Right lobe of liver (tissue), 6 donors: ENCODE measurements around the gene DEDD. TPM values are rescaled to one million over a fixed set of nuclear protein-coding genes. Genes with fewer than 3 reads are reported as not detected.

Experiments
- ATAC-seq, 4 donors: fragments of 200-7000 bp; cut with Tn5 transposase; one replicate each; pipeline ENCODE4 v1.9.1; 2020; ENCODE audit warnings: mild to moderate bottlenecking in 4 of 4, moderate library complexity in 4 of 4
- DNase-seq, 3 donors: peaks; one replicate each; pipeline ENCODE4 v3.0.0-alpha.2; 2020
- H3K27ac ChIP-seq, 3 donors: fragments of 200-600 bp; one replicate each; pipeline ENCODE4 v1.8.0; 2022
- H3K27me3 ChIP-seq, 2 donors: fragments of 200-600 bp; one replicate each; pipeline ENCODE4 v1.8.0; 2022
- H3K36me3 ChIP-seq, 4 donors: fragments of 200-600 bp; sonication (generic) in 1 of 4; one replicate each; pipeline versions ENCODE4 v1.5.1 to v1.8.0; 2017 to 2022; ENCODE audit warnings: control low read depth in 1 of 4
- H3K4me1 ChIP-seq, 4 donors: fragments of 200-600 bp; sonication (generic) in 1 of 4; one replicate each; pipeline versions ENCODE4 v1.5.1 to v1.8.0; 2017 to 2022; ENCODE audit warnings: control low read depth in 1 of 4
- H3K4me3 ChIP-seq, 3 donors: fragments of 200-600 bp; one replicate each; pipeline ENCODE4 v1.8.0; 2022
- H3K9me3 ChIP-seq, 4 donors: fragments of 200-600 bp; sonication (generic) in 1 of 4; one replicate each; pipeline versions ENCODE4 v1.5.1 to v1.8.0; 2017 to 2022; ENCODE audit warnings: control low read depth in 1 of 4
- POLR2A ChIP-seq: fragments of 450-650 bp; IDR thresholded peaks from one replicate; pipeline ENCODE4 v1.6.1; 2017; ENCODE audit warnings: antibody characterized with exemption, mild to moderate bottlenecking
- whole genome bisulfite sequencing: methylation state at CpG from one replicate; pipeline ENCODE4 v1.1.6; 2018; ENCODE audit warnings: low coverage, low lambda C conversion rate; ENCODE audit not compliant: insufficient coverage; ENCODE audit errors: missing lambda C conversion rate; 5-methylcytosine and 5-hydroxymethylcytosine counted together
- intact Hi-C, 2 donors: fragments of 100-400 bp; cut with DNase I; formaldehyde crosslinking; loops; one replicate each; pipeline versions ENCODE4 v1.11.2 to v1.14.1; 2022
- total RNA-seq, 6 experiments: library from RNA; depleted of rRNA in 2 of 6; stranded (reverse); fragments of >200 nt in 2 of 6; fragmentation: NEBNext Ultra II Directional in 3 of 6; extraction: Animal tissue kit (Norgen Biotek cat#: 25700) in 3 of 6; gene quantifications; one replicate each; pipeline versions ENCODE4 v1.1.0 to v1.2.4, GENCODE V29; 2016 to 2023
- TF ChIP-seq, protein P1 (sequence below), 4 donors: fragments of 200-600 bp in 3 of 4; fragments of 450-650 bp in 1 of 4; IDR thresholded peaks; one replicate each; pipeline versions ENCODE4 v1.5.1 to v1.8.0; 2016 to 2022; ENCODE audit warnings: antibody characterized with exemption in 4 of 4, mild to moderate bottlenecking in 2 of 4
- donor health status: DM: no; HTN: yes; CAD: no.
- donor health status: DM: no; HTN: no; CAD: no.
- donor health status: DM: no; HTN: no; CAD: no.
- donor health status: DM: no; HTN: yes; CAD: no.
- donor health status: DM: no; HTN: yes; CAD: no.

The DEDD gene
- total RNA-seq, 6 experiments from 2014 or later: 13.8 to 22.0 (median 16.6) TPM

DNA sequence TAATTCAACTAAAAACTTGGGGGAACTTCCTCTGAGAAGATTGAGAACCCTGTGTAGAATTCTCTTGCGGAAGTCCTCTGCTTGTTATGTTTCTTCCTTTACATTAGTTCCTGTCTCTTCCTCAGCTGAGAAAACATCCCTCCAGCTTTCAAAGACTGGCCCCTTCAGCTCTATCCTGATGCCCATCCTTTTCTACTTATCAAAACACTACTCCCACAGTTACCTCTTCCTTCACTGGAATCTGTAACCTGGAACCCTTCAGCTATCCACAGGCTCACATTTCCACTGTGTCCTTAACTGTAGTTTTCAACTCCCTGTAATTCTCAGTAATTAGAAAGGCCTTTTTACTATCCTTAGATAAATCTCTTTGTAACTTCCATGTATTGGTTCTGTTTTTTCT lies 6.0 kb upstream of the DEDD start:
- H3K27me3 ChIP-seq: no peaks in the 10 kb centered on the region
- WGBS: 73% methylated on average over 1 of the region's 1 CpG
- no peak overlapping the region for H3K27ac ChIP-seq
- no peaks in the 10 kb centered on the region for H3K9me3 ChIP-seq
- DNase-seq (no peak), ATAC-seq (peak in 1 of 4 donors; percentile 23)
- TF ChIP-seq, protein P1, sequence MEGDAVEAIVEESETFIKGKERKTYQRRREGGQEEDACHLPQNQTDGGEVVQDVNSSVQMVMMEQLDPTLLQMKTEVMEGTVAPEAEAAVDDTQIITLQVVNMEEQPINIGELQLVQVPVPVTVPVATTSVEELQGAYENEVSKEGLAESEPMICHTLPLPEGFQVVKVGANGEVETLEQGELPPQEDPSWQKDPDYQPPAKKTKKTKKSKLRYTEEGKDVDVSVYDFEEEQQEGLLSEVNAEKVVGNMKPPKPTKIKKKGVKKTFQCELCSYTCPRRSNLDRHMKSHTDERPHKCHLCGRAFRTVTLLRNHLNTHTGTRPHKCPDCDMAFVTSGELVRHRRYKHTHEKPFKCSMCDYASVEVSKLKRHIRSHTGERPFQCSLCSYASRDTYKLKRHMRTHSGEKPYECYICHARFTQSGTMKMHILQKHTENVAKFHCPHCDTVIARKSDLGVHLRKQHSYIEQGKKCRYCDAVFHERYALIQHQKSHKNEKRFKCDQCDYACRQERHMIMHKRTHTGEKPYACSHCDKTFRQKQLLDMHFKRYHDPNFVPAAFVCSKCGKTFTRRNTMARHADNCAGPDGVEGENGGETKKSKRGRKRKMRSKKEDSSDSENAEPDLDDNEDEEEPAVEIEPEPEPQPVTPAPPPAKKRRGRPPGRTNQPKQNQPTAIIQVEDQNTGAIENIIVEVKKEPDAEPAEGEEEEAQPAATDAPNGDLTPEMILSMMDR (IDR thresholded peaks at IDR 0.05): no peak
- TF ChIP-seq POLR2A: no peak
- intact Hi-C loops: no loop called here
- H3K36me3 ChIP-seq: no peaks in the 10 kb centered on the region
- no peak overlapping the region for H3K4me3 ChIP-seq
- H3K4me1 ChIP-seq: peaks cover 0 to 5% (median 1%) of the 10 kb centered on the region in 4 donors

- 71% methylated on average over 3 of the region's 3 CpGs for WGBS
- H3K27me3 ChIP-seq: no peaks in the 10 kb centered on the region
- no peaks in the 10 kb centered on the region for H3K36me3 ChIP-seq
- H3K9me3 ChIP-seq: no peaks in the 10 kb centered on the region
- DNase-seq (no peak), ATAC-seq (no peak)
- peaks cover 0 to 7% (median 2%) of the 10 kb centered on the region in 4 donors for H3K4me1 ChIP-seq
- H3K4me3 ChIP-seq: no peak overlapping the region
- TF ChIP-seq POLR2A: no peak
- TF ChIP-seq, protein P1 (IDR thresholded peaks at IDR 0.05): no peak
- no peak overlapping the region for H3K27ac ChIP-seq
- intact Hi-C loops: no loop called here
These were observed 5.4 kb upstream of the DEDD start for GRCh38 chr1:161137881-161138280.

- Histone ChIP-seq H3K27ac (peak overlapping the region; percentile 81 to 94 (median 93)), H3K4me1 (peaks cover 0 to 15% (median 2%) of the 10 kb centered on the region in 4 donors), H3K27me3 (no peaks in the 10 kb centered on the region), H3K36me3 (peaks cover 0 to 11% (median 0%) of the 10 kb centered on the region in 4 donors), H3K4me3 (peak overlapping the region; percentile 51 to 82 (median 73)), H3K9me3 (no peaks in the 10 kb centered on the region)
- TF ChIP-seq, protein P1 (IDR thresholded peaks at IDR 0.05): no peak
- no peak for TF ChIP-seq POLR2A
- DNase-seq: no peak
- no peak for ATAC-seq
- WGBS: 7% methylated on average over 11 of the region's 11 CpGs
- intact Hi-C loops: no loop called here
These were observed 813 bp upstream of the DEDD start for GRCh38 chr1:161133220-161133740.

DNA sequence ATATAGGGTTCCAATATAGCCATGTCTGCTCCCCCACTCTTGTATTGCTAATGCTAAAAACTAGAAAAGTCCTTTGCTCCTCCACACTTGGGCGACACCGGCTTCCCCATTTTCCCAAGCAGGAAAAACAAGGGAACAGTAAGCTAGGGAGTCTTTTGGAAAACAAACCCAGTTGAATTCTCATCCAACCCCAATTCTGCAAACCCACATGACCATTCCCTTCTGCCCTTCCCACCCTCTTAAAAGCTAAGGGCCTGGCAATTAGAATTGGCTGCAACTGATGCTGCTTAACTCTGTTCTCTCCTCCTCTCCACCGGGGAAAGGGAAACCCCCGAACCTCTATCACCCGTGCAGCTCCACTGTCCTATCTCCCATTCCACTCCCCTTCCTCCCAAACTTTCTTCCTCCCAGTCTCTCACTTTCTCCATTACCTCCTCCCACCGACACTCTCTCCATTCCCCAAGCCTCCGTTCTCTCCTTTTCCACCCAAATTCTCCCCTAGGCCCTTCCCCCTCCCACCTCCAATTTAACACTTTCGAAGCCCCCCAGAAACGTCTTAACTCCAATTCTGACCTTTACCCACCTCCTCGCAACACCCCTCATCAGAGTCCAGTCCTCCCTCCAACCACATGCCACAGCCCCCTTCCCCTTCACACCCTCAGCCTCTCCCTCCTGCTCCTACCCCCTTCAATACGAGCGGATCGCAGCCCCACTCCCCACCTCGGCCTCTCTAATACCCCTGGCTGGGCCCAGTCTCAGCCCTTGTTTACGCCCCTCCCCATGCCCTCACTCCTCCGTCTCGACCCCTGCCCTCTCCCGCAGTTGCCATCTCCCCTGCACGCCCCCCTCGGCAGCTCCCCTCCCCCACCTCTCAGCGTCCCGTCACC lies 701 bp downstream of the DEDD start:
- H3K27ac ChIP-seq: peak overlapping the region; percentile 81 to 94 (median 93)
- H3K4me1 ChIP-seq: peaks cover 0 to 15% (median 4%) of the 10 kb centered on the region in 4 donors
- no peaks in the 10 kb centered on the region for H3K9me3 ChIP-seq
- H3K27me3 ChIP-seq: no peaks in the 10 kb centered on the region
- DNase-seq (no peak), ATAC-seq (peak in 2 of 4 donors; percentile 2 to 11)
- peak overlapping the region; percentile 51 to 82 (median 73) for H3K4me3 ChIP-seq
- WGBS: 6% methylated on average over 22 of the region's 22 CpGs
- peaks cover 0 to 18% (median 0%) of the 10 kb centered on the region in 4 donors for H3K36me3 ChIP-seq
- intact Hi-C loops: no loop called here
- TF ChIP-seq, protein P1 (IDR thresholded peaks at IDR 0.05): no peak
- TF ChIP-seq POLR2A: no peak
